Suprapubic skin (tissue), 4 donors: ENCODE measurements around the gene SMYD3. TPM values are rescaled to one million over a fixed set of nuclear protein-coding genes. Genes with fewer than 3 reads are reported as not detected.

ENCODE experiments used
- DNase-seq, 2 donors: peaks; one replicate each; pipeline ENCODE4 v3.0.0-alpha.2; 2019; ENCODE audit warnings: low spot score in 2 of 2
- H3K27ac ChIP-seq: fragments of 200-600 bp; sonication (generic); one replicate; pipeline ENCODE4 v1.5.1; 2019
- H3K27me3 ChIP-seq: fragments of 200-600 bp; sonication (generic); one replicate; pipeline ENCODE4 v1.5.1; 2019
- H3K36me3 ChIP-seq: fragments of 200-600 bp; sonication (generic); one replicate; pipeline ENCODE4 v1.5.1; 2019
- H3K4me1 ChIP-seq: fragments of 200-600 bp; sonication (generic); one replicate; pipeline ENCODE4 v1.5.1; 2019
- H3K4me3 ChIP-seq: fragments of 200-600 bp; sonication (generic); one replicate; pipeline ENCODE4 v1.5.1; 2019; ENCODE audit warnings: mild to moderate bottlenecking
- H3K9me3 ChIP-seq: fragments of 200-600 bp; sonication (generic); one replicate; pipeline ENCODE4 v1.5.1; 2019
- EP300 ChIP-seq: sonication (generic); formaldehyde crosslinking; IDR thresholded peaks from one replicate; pipeline ENCODE4 v1.6.1; 2017; ENCODE audit warnings: antibody characterized with exemption
- POLR2A ChIP-seq, 2 donors: fragments of 450-650 bp; IDR thresholded peaks; one replicate each; pipeline ENCODE4 v1.6.1; 2017; ENCODE audit warnings: antibody characterized with exemption in 2 of 2, mild to moderate bottlenecking in 2 of 2, moderate library complexity in 2 of 2
- POLR2AphosphoS5 ChIP-seq, 3 donors: sonication (generic); formaldehyde crosslinking; IDR thresholded peaks; one replicate each; pipeline ENCODE4 v1.6.1; 2017; ENCODE audit warnings: antibody characterized with exemption in 3 of 3
- WGBS: methylation state at CpG from one replicate; pipeline ENCODE4 v1.1.5; 2018; 5-methylcytosine and 5-hydroxymethylcytosine counted together
- total RNA-seq, 4 donors: library from RNA; depleted of rRNA; stranded (reverse); fragments of >200 nt; gene quantifications; one replicate each; pipeline ENCODE4 v1.1.0, GENCODE V29; 2016
- TF ChIP-seq, protein P1 (sequence below), 2 donors: fragments of 200-600 bp in 1 of 2; fragments of 450-650 bp in 1 of 2; sonication (generic) in 1 of 2; IDR thresholded peaks; one replicate each; pipeline ENCODE4 v1.5.1; 2016 to 2019; ENCODE audit warnings: antibody characterized with exemption in 2 of 2, mild to moderate bottlenecking in 1 of 2, moderate library complexity in 1 of 2

The SMYD3 gene
- total RNA-seq, 4 donors from 2014 or later = 14.5 to 33.6 (median 18.9) TPM

DNA sequence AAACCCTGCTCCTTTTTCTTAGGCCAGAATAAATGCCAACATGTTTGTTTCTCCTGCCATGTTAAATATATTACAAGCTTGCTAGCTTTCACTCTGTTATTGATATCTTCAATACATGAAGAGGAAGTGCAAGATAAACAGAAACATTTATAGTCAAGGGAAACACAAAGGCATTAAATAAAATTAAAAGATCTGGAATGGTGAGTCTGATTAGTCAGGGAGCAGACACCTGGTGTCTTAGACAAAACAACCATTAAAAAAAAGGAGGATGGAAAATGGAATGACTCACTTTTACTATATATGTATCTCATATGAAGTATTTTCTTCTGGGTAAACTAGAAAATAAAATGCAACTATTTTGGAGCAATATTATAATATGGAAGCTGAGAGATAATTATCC, 123.3 kb downstream of the SMYD3 start:
- H3K4me3 ChIP-seq = no peak overlapping the region
- no peak overlapping the region for H3K27ac ChIP-seq

DNA sequence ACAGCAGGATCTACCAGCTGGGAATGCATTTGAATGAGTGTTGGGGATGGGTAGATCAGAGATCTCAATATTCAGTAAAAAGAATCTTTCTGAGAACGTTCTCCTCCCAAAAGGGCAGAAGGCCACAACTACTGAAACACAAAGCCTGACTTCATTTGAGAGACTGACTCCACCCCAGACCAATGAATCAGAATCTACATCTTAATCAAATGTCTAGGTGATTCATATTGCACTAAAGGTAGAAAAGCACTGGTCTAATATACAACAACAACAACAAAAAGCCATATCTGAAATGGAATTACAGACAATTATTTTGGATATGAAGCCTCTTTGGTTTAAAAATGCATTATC, 123.9 kb downstream of the SMYD3 start:
- Histone ChIP-seq H3K27me3 (no peaks in the 10 kb centered on the region), H3K27ac (no peak overlapping the region), H3K4me1 (no peaks in the 10 kb centered on the region), H3K36me3 (no peaks in the 10 kb centered on the region), H3K9me3 (no peaks in the 10 kb centered on the region), H3K4me3 (no peak overlapping the region)
- TF ChIP-seq POLR2A (IDR thresholded peaks at IDR 0.05) (no peak), POLR2AphosphoS5 (IDR thresholded peaks at IDR 0.05) (no peak), EP300 (no peak)
- TF ChIP-seq, protein P1, sequence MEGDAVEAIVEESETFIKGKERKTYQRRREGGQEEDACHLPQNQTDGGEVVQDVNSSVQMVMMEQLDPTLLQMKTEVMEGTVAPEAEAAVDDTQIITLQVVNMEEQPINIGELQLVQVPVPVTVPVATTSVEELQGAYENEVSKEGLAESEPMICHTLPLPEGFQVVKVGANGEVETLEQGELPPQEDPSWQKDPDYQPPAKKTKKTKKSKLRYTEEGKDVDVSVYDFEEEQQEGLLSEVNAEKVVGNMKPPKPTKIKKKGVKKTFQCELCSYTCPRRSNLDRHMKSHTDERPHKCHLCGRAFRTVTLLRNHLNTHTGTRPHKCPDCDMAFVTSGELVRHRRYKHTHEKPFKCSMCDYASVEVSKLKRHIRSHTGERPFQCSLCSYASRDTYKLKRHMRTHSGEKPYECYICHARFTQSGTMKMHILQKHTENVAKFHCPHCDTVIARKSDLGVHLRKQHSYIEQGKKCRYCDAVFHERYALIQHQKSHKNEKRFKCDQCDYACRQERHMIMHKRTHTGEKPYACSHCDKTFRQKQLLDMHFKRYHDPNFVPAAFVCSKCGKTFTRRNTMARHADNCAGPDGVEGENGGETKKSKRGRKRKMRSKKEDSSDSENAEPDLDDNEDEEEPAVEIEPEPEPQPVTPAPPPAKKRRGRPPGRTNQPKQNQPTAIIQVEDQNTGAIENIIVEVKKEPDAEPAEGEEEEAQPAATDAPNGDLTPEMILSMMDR (IDR thresholded peaks at IDR 0.05) = no peak
- no peak for DNase-seq
- 68% methylated on average over 1 of the region's 1 CpG for WGBS

More for the DNA sequence above, 123.3 kb downstream of the SMYD3 start:
- DNase-seq = no peak
- TF ChIP-seq POLR2A (IDR thresholded peaks at IDR 0.05) (no peak), POLR2AphosphoS5 (IDR thresholded peaks at IDR 0.05) (no peak), EP300 (no peak)
- TF ChIP-seq, protein P1 (IDR thresholded peaks at IDR 0.05) = no peak
- Histone ChIP-seq H3K4me1 (no peaks in the 10 kb centered on the region), H3K27me3 (no peaks in the 10 kb centered on the region), H3K9me3 (no peaks in the 10 kb centered on the region), H3K36me3 (no peaks in the 10 kb centered on the region)

DNA sequence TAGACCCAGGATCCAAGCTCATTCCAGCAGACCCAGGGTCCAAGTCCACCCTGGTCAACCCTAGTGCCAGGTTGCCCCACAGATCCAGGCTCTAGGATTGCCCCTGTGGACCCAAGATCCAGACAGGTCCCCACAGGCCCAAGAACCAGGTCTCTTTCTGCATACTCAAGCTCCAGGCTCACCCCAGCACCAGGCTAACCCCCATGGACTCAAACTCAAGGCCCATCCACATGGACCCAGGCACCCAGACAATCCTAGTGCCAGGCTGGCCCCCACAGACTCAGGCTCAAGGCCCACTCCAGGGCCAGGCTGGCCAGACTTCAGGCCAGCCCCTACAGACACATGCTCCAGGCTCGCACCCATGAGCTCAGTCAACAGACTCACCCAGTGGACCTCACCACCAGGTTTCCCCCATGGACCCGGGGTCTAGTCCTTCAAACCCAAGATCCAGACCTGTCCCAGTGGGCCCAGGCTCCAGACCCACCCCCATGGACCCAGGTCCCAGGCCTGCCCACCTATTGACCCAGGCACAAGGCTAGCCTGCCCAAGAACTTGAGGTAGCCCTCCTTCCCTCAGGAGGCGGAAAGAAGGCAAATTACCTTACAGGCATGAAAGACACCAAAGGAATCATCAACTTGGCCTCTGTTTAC, 124.4 kb downstream of the SMYD3 start:
- Histone ChIP-seq H3K36me3 (no peaks in the 10 kb centered on the region), H3K4me3 (no peak overlapping the region), H3K27me3 (no peaks in the 10 kb centered on the region), H3K9me3 (no peaks in the 10 kb centered on the region), H3K4me1 (no peaks in the 10 kb centered on the region), H3K27ac (no peak overlapping the region)
- no peak for TF ChIP-seq EP300
- 100% methylated on average over 2 of the region's 3 CpGs for WGBS
- no peak for DNase-seq

DNA sequence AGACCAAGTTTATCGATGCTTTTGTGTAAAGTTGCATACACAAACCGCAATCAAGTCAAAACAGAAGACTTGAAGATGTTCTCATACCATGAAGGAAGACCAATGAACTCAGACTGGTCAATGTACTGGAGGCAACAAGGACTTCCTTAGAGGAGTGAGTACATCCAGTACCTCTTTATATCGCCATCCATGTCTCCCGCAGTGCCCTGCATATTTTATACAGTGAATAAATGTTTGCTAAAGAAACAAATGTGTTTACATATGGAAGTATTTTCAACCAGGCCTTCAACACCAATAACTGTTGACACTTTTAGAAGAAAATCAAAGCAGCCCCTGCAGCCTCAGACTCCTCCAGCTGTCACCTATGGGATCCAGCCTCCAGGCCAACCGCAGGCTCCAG, 125.6 kb downstream of the SMYD3 start:
- H3K4me1 ChIP-seq = no peaks in the 10 kb centered on the region
- WGBS = 94% methylated on average over 5 of the region's 5 CpGs

DNA sequence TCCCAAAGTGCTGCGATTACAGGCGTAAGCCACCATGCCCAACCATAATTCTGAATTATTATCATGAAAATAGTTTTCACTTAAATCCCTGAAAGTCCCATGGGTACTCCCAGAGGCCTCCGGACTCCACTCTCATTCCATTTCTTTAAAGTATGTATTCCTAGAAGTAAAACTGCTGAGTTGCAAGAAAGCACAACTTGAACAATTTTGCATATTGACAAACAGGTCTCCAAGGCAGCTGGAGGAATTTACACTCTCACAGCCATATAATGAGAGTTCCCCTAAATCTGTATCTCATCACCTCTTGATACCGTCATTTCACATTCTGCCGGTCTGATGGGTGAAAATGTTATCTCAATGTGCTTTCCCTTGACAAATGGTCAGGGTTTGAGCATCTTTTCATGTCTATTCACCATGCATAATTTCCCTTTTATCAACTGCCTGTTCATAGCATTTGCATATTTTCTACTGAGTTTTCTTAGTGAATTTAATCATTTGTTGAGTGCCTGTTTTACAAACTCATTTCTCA, 129.4 kb downstream of the SMYD3 start:
- Histone ChIP-seq H3K4me3 (no peak overlapping the region), H3K27me3 (no peaks in the 10 kb centered on the region), H3K27ac (no peak overlapping the region), H3K36me3 (no peaks in the 10 kb centered on the region), H3K4me1 (no peaks in the 10 kb centered on the region), H3K9me3 (no peaks in the 10 kb centered on the region)
- 94% methylated on average over 5 of the region's 5 CpGs for WGBS
- DNase-seq = no peak
- TF ChIP-seq, protein P1 (IDR thresholded peaks at IDR 0.05) = no peak
- TF ChIP-seq POLR2A (IDR thresholded peaks at IDR 0.05) = no peak
- no peak for TF ChIP-seq POLR2AphosphoS5 (IDR thresholded peaks at IDR 0.05)
- no peak for TF ChIP-seq EP300

More for the DNA sequence above, 125.6 kb downstream of the SMYD3 start:
- Histone ChIP-seq H3K27me3 (no peaks in the 10 kb centered on the region), H3K4me3 (no peak overlapping the region), H3K36me3 (no peaks in the 10 kb centered on the region), H3K27ac (no peak overlapping the region), H3K9me3 (no peaks in the 10 kb centered on the region)
- TF ChIP-seq, protein P1 (IDR thresholded peaks at IDR 0.05) = no peak
- TF ChIP-seq POLR2A (IDR thresholded peaks at IDR 0.05) = no peak
- no peak for TF ChIP-seq POLR2AphosphoS5 (IDR thresholded peaks at IDR 0.05)
- TF ChIP-seq EP300 = no peak
- DNase-seq = no peak
